HG03135 (cell line): ENCODE measurements around the gene CXCL10.

ENCODE experiments used
- ATAC-seq: cut with Tn5 transposase; IDR thresholded peaks from one replicate; pipeline ENCODE4 v1.9.1; 2021; ENCODE audit warnings: mild to moderate bottlenecking, moderate library complexity; ENCODE audit not compliant: unreplicated experiment

The CXCL10 gene

DNA sequence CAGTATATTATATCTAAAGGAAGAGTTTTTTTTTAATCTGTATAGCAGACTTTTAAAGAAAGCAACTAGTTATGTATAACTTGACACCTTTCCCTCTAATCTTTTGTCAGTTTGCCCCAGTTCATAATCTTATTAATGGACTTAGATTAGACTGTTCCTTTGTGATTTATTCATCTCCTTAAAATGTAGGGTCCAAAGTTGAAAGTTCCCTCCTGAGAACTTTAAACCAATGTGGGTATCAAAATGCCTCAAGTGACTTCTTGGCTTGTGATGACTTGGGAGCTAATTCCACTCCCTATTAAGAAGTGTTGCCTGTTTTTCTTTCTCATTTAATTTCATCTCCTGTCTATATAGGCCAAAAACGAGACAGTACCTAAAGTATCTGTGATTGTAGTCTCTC is 26.2 kb downstream of the CXCL10 start:
- ATAC-seq = no peak

DNA sequence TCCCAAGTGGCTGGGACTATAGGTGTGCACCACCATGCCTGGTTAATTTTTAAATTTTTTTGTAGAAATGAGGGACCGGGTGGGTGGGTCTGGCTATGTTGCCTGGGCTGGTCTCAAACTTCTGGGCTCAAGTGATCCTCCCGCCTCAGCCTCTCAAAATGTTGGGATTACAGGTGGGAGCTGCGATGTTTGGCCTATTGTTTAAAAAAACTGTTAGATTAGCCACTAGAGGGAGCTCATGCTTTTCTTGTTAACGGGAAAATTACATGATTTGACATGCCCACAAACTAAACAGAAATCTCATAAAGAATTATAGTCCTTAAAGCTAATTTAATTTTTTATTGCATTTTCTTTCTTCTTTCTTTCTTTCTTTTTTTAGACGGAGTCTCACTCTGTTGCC is 27.6 kb downstream of the CXCL10 start:
- ATAC-seq = no peak

DNA sequence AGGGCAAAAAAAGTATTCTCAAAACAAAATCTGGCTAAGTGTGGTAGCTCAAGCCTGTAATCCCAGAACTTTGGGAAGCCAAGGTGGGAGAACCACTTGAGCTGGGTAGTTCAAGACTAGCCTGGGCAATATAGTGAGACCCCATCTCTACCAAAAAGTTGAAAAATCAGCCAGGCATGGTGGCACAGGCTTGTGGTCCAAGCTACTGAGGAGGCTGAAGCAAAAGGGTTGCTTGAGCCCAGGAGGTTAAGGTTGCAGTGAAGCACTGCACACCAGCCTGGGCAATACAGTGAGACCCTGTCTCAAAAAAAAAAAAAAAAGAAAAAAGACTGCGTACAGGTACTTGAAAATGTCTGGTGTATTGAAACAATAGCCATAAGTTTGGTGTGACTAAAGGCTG is 30.8 kb downstream of the CXCL10 start:
- ATAC-seq = no peak

DNA sequence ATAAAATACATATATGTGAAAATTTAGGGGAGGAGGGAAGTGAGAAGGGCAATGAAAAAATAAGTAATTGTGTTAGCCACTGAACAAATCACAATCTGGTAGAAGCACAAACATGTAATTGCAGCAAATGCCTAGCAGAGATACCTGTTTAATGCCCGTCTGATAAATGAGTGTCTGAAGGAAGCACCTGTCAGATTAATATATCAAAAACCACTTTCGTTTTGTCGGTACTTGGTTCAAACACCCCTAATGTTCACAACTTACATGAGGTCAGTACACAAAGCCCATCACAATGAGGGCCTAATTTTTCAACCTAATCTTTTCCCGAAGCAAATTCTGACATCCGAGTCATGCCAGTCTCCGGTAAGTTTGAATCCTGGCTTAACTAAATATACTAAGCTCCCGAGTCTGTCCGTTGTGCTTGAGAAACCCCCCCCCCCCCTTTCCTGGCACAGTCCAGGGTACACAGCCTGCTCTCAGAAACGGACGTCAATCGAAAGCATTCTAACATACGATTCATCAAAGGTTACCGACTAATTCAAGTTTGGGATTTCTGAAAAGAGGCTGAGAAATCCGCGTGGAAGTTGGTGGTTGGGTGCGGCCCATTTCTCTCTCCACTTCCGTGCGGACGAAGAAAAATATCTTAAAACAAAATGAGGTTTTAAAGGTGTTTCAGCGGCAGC is 33.3 kb downstream of the CXCL10 start:
- peak; percentile 10 for ATAC-seq

DNA sequence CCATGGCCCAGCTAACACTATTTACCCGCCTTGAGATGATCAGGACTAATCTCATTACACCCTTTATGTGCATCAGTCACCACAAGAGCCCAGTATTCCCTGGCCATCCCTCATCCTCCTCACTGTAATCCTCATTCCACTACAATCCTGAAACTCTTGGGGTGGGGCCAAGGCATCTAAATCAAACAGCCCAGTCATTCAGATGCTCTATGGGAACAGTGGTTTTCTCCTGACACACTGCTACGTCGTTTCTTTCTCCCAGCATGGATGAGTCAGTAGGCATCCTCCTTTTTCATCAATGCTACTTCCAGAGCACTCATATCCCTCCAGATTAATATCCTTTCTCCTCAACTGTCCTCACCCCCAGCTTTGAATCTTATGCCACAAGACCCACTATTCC is 38.2 kb downstream of the CXCL10 start:
- no peak for ATAC-seq

DNA sequence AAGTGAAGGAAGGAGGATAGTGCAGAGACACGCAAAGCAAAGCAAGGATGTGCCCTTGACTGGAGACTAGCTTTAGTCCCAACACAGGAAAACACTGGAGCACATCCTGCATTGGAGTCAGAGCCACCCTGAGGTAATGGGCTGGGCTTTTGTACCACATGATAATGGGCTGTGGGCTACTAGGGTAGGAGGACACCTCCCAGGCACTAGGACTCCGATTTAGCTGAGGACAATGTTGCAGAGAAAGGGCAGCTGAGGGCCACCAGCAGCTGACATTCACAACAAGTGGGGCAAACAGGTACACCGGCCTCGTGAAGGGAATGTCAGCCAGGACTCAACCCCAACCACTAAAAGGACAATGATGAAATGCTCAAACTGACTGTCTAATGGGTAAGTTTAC is 42.7 kb downstream of the CXCL10 start:
- ATAC-seq = no peak

DNA sequence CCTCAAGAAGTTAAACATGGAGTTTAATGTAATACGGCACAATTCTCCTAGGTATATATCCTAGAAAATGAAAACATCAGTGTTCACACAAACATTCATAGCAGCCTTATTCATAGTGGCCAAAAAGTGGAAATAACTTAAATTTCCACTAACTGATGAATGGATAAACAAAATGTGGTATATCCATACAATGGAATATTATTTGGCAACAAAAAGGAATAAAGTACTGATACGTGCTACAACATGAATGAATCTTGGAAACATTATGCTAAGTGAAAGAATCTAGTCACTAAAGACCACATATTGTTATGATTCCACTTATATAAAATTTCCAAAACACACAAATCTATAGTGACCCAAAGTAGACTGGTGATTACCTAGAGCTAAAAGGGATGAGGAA is 47.1 kb downstream of the CXCL10 start:
- ATAC-seq = no peak

DNA sequence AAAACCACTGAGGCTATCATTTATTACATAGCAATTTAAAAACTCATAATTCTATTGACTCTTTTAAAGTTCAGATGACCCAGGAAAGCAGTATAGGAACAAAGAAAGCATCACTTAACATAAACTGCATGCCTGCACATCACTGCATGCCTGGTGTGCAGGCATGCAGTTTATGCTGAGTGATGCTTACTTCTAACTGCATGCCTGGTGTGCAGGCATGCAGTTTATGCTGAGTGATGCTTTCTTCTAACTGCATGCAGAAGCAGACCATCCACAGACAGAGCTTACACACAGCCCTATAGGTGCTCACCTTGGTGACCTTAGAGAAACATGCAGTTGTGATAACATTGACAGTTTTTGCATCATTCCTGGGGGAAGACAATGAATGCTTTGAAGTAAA is 49.5 kb downstream of the CXCL10 start:
- no peak for ATAC-seq
